Activated B cell treated with CpG ODN at 0.5 μM for 24 hours (primary cell): ENCODE results near the gene PCSK5. TPM values are rescaled to one million over a fixed set of nuclear protein-coding genes. Genes with fewer than 3 reads are reported as not detected.

Experiments
- ATAC-seq: fragments of 200-7000 bp; cut with Tn5 transposase; one replicate; pipeline ENCODE4 v1.10.0; 2021; ENCODE audit warnings: low read depth, mild to moderate bottlenecking, moderate library complexity
- CTCF ChIA-PET: fragments of 350-600 bp; sonication (Branson Sonifier 250); formaldehyde crosslinking; loops from one replicate; lab custom pipeline; 2021; ENCODE audit warnings: antibody characterized with exemption; lab: Charles Lee
- POLR2A ChIA-PET: fragments of 350-600 bp; sonication (Branson Sonifier 250); formaldehyde crosslinking; loops from one replicate; lab custom pipeline; 2021; ENCODE audit warnings: antibody characterized with exemption; lab: Charles Lee
- DNase-seq: peaks from one replicate; pipeline ENCODE4 v3.0.0; 2022
- H3K27ac Mint-ChIP-seq: one replicate; pipeline ENCODE4 v1.8.0; 2020; ENCODE audit warnings: mixed read lengths
- H3K27me3 Mint-ChIP-seq: one replicate; pipeline ENCODE4 v1.8.0; 2021; ENCODE audit warnings: mixed read lengths
- H3K36me3 Mint-ChIP-seq: one replicate; pipeline ENCODE4 v1.8.0; 2021; ENCODE audit warnings: low read depth, mixed read lengths
- H3K4me1 Mint-ChIP-seq: one replicate; pipeline ENCODE4 v1.8.0; 2021; ENCODE audit warnings: mixed read lengths
- H3K4me3 Mint-ChIP-seq: one replicate; pipeline ENCODE4 v1.8.0; 2020; ENCODE audit warnings: mild to moderate bottlenecking, mixed read lengths
- H3K9me3 Mint-ChIP-seq: one replicate; pipeline ENCODE4 v1.8.0; 2020; ENCODE audit warnings: mixed read lengths
- CTCF ChIP-seq: fragments of 200-600 bp; IDR thresholded peaks from one replicate; pipeline ENCODE4 v1.8.0; 2022; ENCODE audit warnings: antibody characterized with exemption, mild to moderate bottlenecking
- intact Hi-C: fragments of 100-400 bp; cut with micrococcal nuclease; formaldehyde crosslinking; loops from one replicate; pipeline ENCODE4 v1.15.1; 2024
- total RNA-seq: library from RNA; stranded (reverse); gene quantifications from 2 replicates; pipeline ENCODE4 v1.2.3, GENCODE V29; 2022

Gene PCSK5
- total RNA-seq, 1 donor from 2014 or later, result not detected

GRCh38 chr9:76218117-76218885 lies 327.8 kb downstream of the PCSK5 start:
- POLR2A ChIA-PET, result no interaction called here

GRCh38 chr9:76218886-76219445 lies 328.5 kb downstream of the PCSK5 start:
- H3K36me3 Mint-ChIP-seq, result no peaks in the 10 kb centered on the region
- no peak overlapping the region for H3K4me3 Mint-ChIP-seq
- ChIA-PET POLR2A (no interaction called here), CTCF (no interaction called here)
- no peaks in the 10 kb centered on the region for H3K9me3 Mint-ChIP-seq
- intact Hi-C loops, result no loop called here
- no peak for TF ChIP-seq CTCF
- H3K4me1 Mint-ChIP-seq, result no peaks in the 10 kb centered on the region
- no peak overlapping the region for H3K27ac Mint-ChIP-seq
- DNase-seq (no peak), ATAC-seq (no peak)
- H3K27me3 Mint-ChIP-seq, result no peaks in the 10 kb centered on the region

More at GRCh38 chr9:76218117-76218885, 327.8 kb downstream of the PCSK5 start:
- CTCF ChIA-PET, result no interaction called here
- H3K4me1 Mint-ChIP-seq, result no peaks in the 10 kb centered on the region
- intact Hi-C loops, result no loop called here
- no peaks in the 10 kb centered on the region for H3K27me3 Mint-ChIP-seq
- DNase-seq (no peak), ATAC-seq (no peak)
- H3K27ac Mint-ChIP-seq, result no peak overlapping the region
- H3K36me3 Mint-ChIP-seq, result no peaks in the 10 kb centered on the region
- no peak for TF ChIP-seq CTCF
- no peaks in the 10 kb centered on the region for H3K9me3 Mint-ChIP-seq
- H3K4me3 Mint-ChIP-seq, result no peak overlapping the region

- intact Hi-C loops, result no loop called here
- H3K9me3 Mint-ChIP-seq, result no peaks in the 10 kb centered on the region
- H3K4me1 Mint-ChIP-seq, result no peaks in the 10 kb centered on the region
- DNase-seq (no peak), ATAC-seq (no peak)
- H3K4me3 Mint-ChIP-seq, result no peak overlapping the region
- H3K27me3 Mint-ChIP-seq, result no peaks in the 10 kb centered on the region
- ChIA-PET POLR2A (no interaction called here), CTCF (no interaction called here)
- no peak overlapping the region for H3K27ac Mint-ChIP-seq
- H3K36me3 Mint-ChIP-seq, result no peaks in the 10 kb centered on the region
- TF ChIP-seq CTCF, result no peak
Observed at GRCh38 chr9:76219560-76220151, 329.2 kb downstream of the PCSK5 start.

- DNase-seq (no peak), ATAC-seq (no peak)
- Mint-ChIP-seq H3K36me3 (no peaks in the 10 kb centered on the region), H3K9me3 (no peaks in the 10 kb centered on the region), H3K4me3 (no peak overlapping the region), H3K27me3 (no peaks in the 10 kb centered on the region), H3K4me1 (no peaks in the 10 kb centered on the region), H3K27ac (no peak overlapping the region)
- POLR2A ChIA-PET, result no interaction called here
- intact Hi-C loops, result no loop called here
- no peak for TF ChIP-seq CTCF
- CTCF ChIA-PET, result no interaction called here
Observed at GRCh38 chr9:76221423-76221822, 330.9 kb downstream of the PCSK5 start.

GRCh38 chr9:76223749-76224340 lies 333.4 kb downstream of the PCSK5 start:
- CTCF ChIA-PET, result no interaction called here

More at GRCh38 chr9:76223749-76224340, 333.4 kb downstream of the PCSK5 start:
- Mint-ChIP-seq H3K9me3 (no peaks in the 10 kb centered on the region), H3K27me3 (no peaks in the 10 kb centered on the region), H3K4me3 (no peak overlapping the region), H3K4me1 (no peaks in the 10 kb centered on the region), H3K36me3 (no peaks in the 10 kb centered on the region), H3K27ac (no peak overlapping the region)
- POLR2A ChIA-PET, result no interaction called here
- ATAC-seq (no peak), DNase-seq (no peak)
- intact Hi-C loops, result no loop called here
- no peak for TF ChIP-seq CTCF
